GM12874 (cell line): ENCODE results near the gene CHCHD6.

ENCODE experiments used
- TF ChIP-seq, protein P1 (sequence below): IDR thresholded peaks from 2 replicates; pipeline ENCODE4 v1.5.1; 2011; ENCODE audit warnings: low read depth, mild to moderate bottlenecking, control low read depth, low read length, moderate library complexity; ENCODE audit not compliant: insufficient read depth

Gene CHCHD6

GRCh38 chr3:126672741-126673140, 31.3 kb upstream of the CHCHD6 start:
- TF ChIP-seq, protein P1, sequence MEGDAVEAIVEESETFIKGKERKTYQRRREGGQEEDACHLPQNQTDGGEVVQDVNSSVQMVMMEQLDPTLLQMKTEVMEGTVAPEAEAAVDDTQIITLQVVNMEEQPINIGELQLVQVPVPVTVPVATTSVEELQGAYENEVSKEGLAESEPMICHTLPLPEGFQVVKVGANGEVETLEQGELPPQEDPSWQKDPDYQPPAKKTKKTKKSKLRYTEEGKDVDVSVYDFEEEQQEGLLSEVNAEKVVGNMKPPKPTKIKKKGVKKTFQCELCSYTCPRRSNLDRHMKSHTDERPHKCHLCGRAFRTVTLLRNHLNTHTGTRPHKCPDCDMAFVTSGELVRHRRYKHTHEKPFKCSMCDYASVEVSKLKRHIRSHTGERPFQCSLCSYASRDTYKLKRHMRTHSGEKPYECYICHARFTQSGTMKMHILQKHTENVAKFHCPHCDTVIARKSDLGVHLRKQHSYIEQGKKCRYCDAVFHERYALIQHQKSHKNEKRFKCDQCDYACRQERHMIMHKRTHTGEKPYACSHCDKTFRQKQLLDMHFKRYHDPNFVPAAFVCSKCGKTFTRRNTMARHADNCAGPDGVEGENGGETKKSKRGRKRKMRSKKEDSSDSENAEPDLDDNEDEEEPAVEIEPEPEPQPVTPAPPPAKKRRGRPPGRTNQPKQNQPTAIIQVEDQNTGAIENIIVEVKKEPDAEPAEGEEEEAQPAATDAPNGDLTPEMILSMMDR: no peak

DNA sequence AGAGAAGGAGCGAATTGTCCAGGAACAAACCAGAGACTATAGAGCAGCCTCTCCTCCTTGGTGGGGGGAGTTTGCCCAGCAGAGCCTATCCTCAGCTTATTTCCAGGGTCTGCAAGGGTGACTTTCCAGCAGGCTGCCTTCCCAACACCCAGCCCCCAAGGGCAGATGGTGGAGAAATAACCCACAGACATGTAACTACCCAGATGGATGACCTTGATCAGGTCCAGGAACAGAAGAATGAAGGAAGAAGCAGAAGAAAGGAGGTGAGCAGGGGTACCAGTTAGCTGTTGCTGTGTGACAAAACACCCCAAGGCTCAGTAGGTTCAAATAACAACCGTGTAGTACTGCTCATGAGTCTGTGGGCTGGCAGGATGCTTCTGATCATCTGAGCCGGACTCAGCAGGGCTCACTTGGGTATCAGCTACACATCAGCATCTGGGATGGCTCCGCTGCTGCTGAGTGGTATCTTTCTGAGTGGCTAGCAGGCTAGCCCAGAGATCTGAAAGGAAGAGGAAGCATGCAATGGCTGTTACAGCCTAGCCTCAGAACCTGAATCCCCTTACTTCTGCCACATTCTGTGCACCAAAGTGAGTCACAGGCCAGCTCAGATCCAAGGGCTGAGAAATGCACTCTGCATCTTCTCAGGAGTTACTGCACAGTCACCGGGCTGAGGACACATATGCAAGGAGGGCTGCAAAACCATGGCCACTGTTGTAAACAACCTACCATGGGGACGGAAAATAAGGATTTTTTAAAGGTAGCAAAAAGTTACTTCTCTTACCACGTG, 26.9 kb upstream of the CHCHD6 start:
- TF ChIP-seq, protein P1: no peak

- TF ChIP-seq, protein P1: no peak
These were observed 26.1 kb upstream of the CHCHD6 start for GRCh38 chr3:126677862-126678503.

GRCh38 chr3:126678693-126679317, 25.2 kb upstream of the CHCHD6 start:
- TF ChIP-seq, protein P1: no peak

DNA sequence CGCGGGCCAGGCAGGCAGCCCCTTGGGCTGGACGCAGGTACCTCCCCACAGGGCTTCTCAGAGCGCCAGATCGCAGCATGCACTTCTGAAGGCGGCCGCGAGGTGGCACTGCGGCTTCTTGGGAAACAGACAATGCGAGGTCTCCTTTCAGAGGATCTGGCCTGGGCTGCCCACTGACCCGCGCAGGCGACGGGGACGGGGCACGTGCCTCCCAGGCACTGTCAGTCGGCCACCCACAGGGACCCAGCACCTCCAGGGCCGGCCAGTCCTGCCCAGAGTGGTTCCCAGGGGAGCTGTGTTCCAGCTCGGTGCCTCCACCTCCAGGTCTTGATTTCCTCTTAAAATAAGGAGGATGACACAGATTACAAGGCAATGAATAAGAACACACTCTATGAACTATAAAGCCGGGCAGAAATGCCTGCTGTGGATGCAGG, 24.7 kb upstream of the CHCHD6 start:
- TF ChIP-seq, protein P1: peak; percentile 93

GRCh38 chr3:126679831-126680666, 24.0 kb upstream of the CHCHD6 start:
- TF ChIP-seq, protein P1: no peak
